ENCODE results near the gene SORT1. TPM values are rescaled to one million over a fixed set of nuclear protein-coding genes. Genes with fewer than 3 reads are reported as not detected.

Gene SORT1
- polyA plus RNA-seq, 1 donor from 2014 or later = 33.3 TPM

DNA sequence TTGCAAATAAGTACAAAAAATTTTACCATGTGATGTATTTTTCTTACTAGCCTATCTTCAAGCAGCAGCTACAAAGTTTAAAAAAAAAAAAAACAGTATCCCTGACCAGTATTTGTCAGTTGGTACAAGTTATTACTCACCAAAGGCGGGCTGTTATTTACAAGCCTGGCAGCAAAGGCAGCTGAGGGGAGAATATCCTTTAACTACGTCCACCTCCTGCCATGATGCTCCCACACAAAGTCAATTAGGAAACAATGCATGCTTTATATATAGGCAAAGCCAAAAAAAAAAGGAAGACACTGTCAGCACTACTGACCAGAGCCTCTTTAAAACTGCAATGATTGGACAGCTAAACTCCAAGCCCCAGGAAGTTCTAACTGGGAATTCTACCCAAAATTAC, 14.8 kb upstream of the SORT1 start:
- Histone ChIP-seq H3K9me2 (ENCODE audit: insufficient read depth, low read length) (no peaks in the 10 kb centered on the region), H3F3A (ENCODE audit: insufficient read depth, low read length, poor library complexity, severe bottlenecking) (no peaks in the 10 kb centered on the region), H3K4me2 (ENCODE audit: low read length) (no peak overlapping the region), H3K9ac (ENCODE audit: low read length) (no peak overlapping the region), H3K27me3 (ENCODE audit: insufficient read depth, low read depth, low read length) (no peaks in the 10 kb centered on the region), H4K20me1 (ENCODE audit: insufficient read depth) (no peaks in the 10 kb centered on the region), H3K36me3 (ENCODE audit: insufficient read depth, low read length) (peaks cover 4% of the 10 kb centered on the region), H2AFZ (ENCODE audit: low read depth, low read length) (no peak overlapping the region), H3K27ac (ENCODE audit: low read length) (no peak overlapping the region), H3K9me3 (ENCODE audit: low read length) (no peaks in the 10 kb centered on the region), H3K79me2 (replicated peaks; ENCODE audit: insufficient read depth, low read length) (peaks cover 3% of the 10 kb centered on the region), H3K4me3 (ENCODE audit: low read length) (no peak overlapping the region)
- no peak for TF ChIP-seq EP300 (conservative IDR thresholded peaks at IDR 0.05; ENCODE audit: poor library complexity, severe bottlenecking)
- no peak for TF ChIP-seq POLR2AphosphoS5 (IDR thresholded peaks at IDR 0.05)
- TF ChIP-seq SMC3 (conservative IDR thresholded peaks at IDR 0.05; ENCODE audit: poor library complexity) = no peak
- TF ChIP-seq, protein P1, sequence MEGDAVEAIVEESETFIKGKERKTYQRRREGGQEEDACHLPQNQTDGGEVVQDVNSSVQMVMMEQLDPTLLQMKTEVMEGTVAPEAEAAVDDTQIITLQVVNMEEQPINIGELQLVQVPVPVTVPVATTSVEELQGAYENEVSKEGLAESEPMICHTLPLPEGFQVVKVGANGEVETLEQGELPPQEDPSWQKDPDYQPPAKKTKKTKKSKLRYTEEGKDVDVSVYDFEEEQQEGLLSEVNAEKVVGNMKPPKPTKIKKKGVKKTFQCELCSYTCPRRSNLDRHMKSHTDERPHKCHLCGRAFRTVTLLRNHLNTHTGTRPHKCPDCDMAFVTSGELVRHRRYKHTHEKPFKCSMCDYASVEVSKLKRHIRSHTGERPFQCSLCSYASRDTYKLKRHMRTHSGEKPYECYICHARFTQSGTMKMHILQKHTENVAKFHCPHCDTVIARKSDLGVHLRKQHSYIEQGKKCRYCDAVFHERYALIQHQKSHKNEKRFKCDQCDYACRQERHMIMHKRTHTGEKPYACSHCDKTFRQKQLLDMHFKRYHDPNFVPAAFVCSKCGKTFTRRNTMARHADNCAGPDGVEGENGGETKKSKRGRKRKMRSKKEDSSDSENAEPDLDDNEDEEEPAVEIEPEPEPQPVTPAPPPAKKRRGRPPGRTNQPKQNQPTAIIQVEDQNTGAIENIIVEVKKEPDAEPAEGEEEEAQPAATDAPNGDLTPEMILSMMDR (IDR thresholded peaks at IDR 0.05; ENCODE audit: poor library complexity, severe bottlenecking) = no peak
- no peak for TF ChIP-seq MXI1 (conservative IDR thresholded peaks at IDR 0.05; ENCODE audit: poor library complexity, severe bottlenecking)
- TF ChIP-seq EZH2 (IDR thresholded peaks at IDR 0.05; ENCODE audit: borderline replicate concordance, insufficient read depth, low read length, poor library complexity, severe bottlenecking) = no peak
- no peak for TF ChIP-seq RAD21 (conservative IDR thresholded peaks at IDR 0.05)
- no peak for TF ChIP-seq TAF1 (IDR thresholded peaks at IDR 0.05; ENCODE audit: low read depth)
- TF ChIP-seq, protein P2, sequence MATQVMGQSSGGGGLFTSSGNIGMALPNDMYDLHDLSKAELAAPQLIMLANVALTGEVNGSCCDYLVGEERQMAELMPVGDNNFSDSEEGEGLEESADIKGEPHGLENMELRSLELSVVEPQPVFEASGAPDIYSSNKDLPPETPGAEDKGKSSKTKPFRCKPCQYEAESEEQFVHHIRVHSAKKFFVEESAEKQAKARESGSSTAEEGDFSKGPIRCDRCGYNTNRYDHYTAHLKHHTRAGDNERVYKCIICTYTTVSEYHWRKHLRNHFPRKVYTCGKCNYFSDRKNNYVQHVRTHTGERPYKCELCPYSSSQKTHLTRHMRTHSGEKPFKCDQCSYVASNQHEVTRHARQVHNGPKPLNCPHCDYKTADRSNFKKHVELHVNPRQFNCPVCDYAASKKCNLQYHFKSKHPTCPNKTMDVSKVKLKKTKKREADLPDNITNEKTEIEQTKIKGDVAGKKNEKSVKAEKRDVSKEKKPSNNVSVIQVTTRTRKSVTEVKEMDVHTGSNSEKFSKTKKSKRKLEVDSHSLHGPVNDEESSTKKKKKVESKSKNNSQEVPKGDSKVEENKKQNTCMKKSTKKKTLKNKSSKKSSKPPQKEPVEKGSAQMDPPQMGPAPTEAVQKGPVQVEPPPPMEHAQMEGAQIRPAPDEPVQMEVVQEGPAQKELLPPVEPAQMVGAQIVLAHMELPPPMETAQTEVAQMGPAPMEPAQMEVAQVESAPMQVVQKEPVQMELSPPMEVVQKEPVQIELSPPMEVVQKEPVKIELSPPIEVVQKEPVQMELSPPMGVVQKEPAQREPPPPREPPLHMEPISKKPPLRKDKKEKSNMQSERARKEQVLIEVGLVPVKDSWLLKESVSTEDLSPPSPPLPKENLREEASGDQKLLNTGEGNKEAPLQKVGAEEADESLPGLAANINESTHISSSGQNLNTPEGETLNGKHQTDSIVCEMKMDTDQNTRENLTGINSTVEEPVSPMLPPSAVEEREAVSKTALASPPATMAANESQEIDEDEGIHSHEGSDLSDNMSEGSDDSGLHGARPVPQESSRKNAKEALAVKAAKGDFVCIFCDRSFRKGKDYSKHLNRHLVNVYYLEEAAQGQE (IDR thresholded peaks at IDR 0.05; ENCODE audit: borderline replicate concordance) = no peak

- Histone ChIP-seq H3K27me3 (ENCODE audit: insufficient read depth, low read depth, low read length) (no peaks in the 10 kb centered on the region), H3K36me3 (ENCODE audit: insufficient read depth, low read length) (no peaks in the 10 kb centered on the region), H3K27ac (ENCODE audit: low read length) (no peak overlapping the region), H4K20me1 (ENCODE audit: insufficient read depth) (no peaks in the 10 kb centered on the region), H3K9me3 (ENCODE audit: low read length) (no peaks in the 10 kb centered on the region), H2AFZ (ENCODE audit: low read depth, low read length) (no peak overlapping the region), H3K4me3 (ENCODE audit: low read length) (no peak overlapping the region), H3K79me2 (replicated peaks; ENCODE audit: insufficient read depth, low read length) (no peaks in the 10 kb centered on the region), H3F3A (ENCODE audit: insufficient read depth, low read length, poor library complexity, severe bottlenecking) (no peaks in the 10 kb centered on the region), H3K9ac (ENCODE audit: low read length) (no peak overlapping the region), H3K9me2 (ENCODE audit: insufficient read depth, low read length) (no peaks in the 10 kb centered on the region), H3K4me2 (ENCODE audit: low read length) (no peak overlapping the region)
- TF ChIP-seq EP300 (conservative IDR thresholded peaks at IDR 0.05; ENCODE audit: poor library complexity, severe bottlenecking) (no peak), EZH2 (IDR thresholded peaks at IDR 0.05; ENCODE audit: borderline replicate concordance, insufficient read depth, low read length, poor library complexity, severe bottlenecking) (no peak), POLR2AphosphoS5 (IDR thresholded peaks at IDR 0.05) (no peak)
- TF ChIP-seq, protein P2 (IDR thresholded peaks at IDR 0.05; ENCODE audit: borderline replicate concordance) = no peak
- TF ChIP-seq, protein P1 (IDR thresholded peaks at IDR 0.05; ENCODE audit: poor library complexity, severe bottlenecking) = no peak
Measured at GRCh38 chr1:109404838-109405237, 7.1 kb upstream of the SORT1 start.
